ENCODE data around the gene ZNF787.

- no peak for TF ChIP-seq CTCF (IDR thresholded peaks at IDR 0.05)
- no peak for TF ChIP-seq SREBF2 (IDR thresholded peaks at IDR 0.05)
- TF ChIP-seq POLR2A (IDR thresholded peaks at IDR 0.05; ENCODE audit: low read length): no peak
- TF ChIP-seq MAZ (IDR thresholded peaks at IDR 0.05; ENCODE audit: borderline replicate concordance, low read depth, low read length): no peak
- no peak for TF ChIP-seq BHLHE40 (IDR thresholded peaks at IDR 0.05; ENCODE audit: low read depth, low read length)
Measured at GRCh38 chr19:56096665-56097064, 24.4 kb downstream of the ZNF787 start.

Data from A549 (cell line).